OCI-LY7 (cell line): ENCODE results near the gene XKR7. TPM values are rescaled to one million over a fixed set of nuclear protein-coding genes. Genes with fewer than 3 reads are reported as not detected.

ENCODE experiments used
- BruUV-seq: library from RNA; stranded (reverse); fragments of 400-500 nt; replicated peaks from 2 replicates; lab custom pipeline; 2021; lab: Mats Ljungman, UMichigan
- CTCF ChIA-PET: fragments of 300-600 bp; sonication (Branson Sonifier 250); formaldehyde crosslinking; loops from one replicate; lab custom pipeline; 2022; ENCODE audit warnings: antibody characterized with exemption; ENCODE audit not compliant: unreplicated experiment; lab: Charles Lee
- POLR2A ChIA-PET: fragments of 300-600 bp; sonication (Branson Sonifier 250); formaldehyde crosslinking; loops from one replicate; lab custom pipeline; 2022; ENCODE audit warnings: antibody characterized with exemption; lab: Charles Lee
- DNase-seq: peaks from one replicate; pipeline ENCODE4 v3.0.0-alpha.2; 2015; ENCODE audit warnings: low spot score
- H2AFZ ChIP-seq: fragments of 200-600 bp; sonication (generic), shearing (Covaris generic); 2 replicates; pipeline ENCODE4 v1.6.1; 2014; ENCODE audit warnings: mild to moderate bottlenecking, antibody characterized with exemption, low read length, moderate library complexity
- H3K27ac ChIP-seq: fragments of 200-600 bp; sonication (generic); 2 replicates; pipeline ENCODE4 v1.5.1; 2014; ENCODE audit warnings: mixed run types, low read depth, mild to moderate bottlenecking, moderate library complexity, low read length, inconsistent platforms; ENCODE audit not compliant: poor library complexity, severe bottlenecking
- H3K36me3 ChIP-seq: fragments of 200-600 bp; sonication (generic); 2 replicates; pipeline ENCODE4 v1.6.1; 2014; ENCODE audit warnings: mild to moderate bottlenecking, antibody characterized with exemption, low read length, moderate library complexity, mixed read lengths; ENCODE audit not compliant: insufficient read depth
- H3K4me1 ChIP-seq: fragments of 200-600 bp; sonication (generic); 2 replicates; pipeline ENCODE4 v1.5.1; 2014; ENCODE audit warnings: mild to moderate bottlenecking, low read length; ENCODE audit not compliant: insufficient read depth, poor library complexity, severe bottlenecking
- H3K4me2 ChIP-seq: fragments of 200-600 bp; sonication (generic); 2 replicates; pipeline ENCODE4 v1.6.1; 2014; ENCODE audit warnings: mild to moderate bottlenecking, low read length
- H3K4me3 ChIP-seq: fragments of 200-600 bp; sonication (generic); 2 replicates; pipeline ENCODE4 v1.5.1; 2014; ENCODE audit warnings: mild to moderate bottlenecking, low read depth, low read length; ENCODE audit not compliant: poor library complexity, severe bottlenecking
- H3K79me2 ChIP-seq: fragments of 200-600 bp; sonication (generic); 2 replicates; pipeline ENCODE4 v1.6.1; 2016; ENCODE audit warnings: low read depth, mild to moderate bottlenecking, low read length, moderate library complexity, mixed read lengths; ENCODE audit not compliant: insufficient read depth
- H3K9me2 ChIP-seq: fragments of 200-600 bp; sonication (generic); 2 replicates; pipeline ENCODE4 v1.6.1; 2016; ENCODE audit warnings: mild to moderate bottlenecking, low read length, mixed read lengths; ENCODE audit not compliant: insufficient read depth
- H3K9me3 ChIP-seq: fragments of 200-600 bp; sonication (generic); 2 replicates; pipeline ENCODE4 v1.6.1; 2014; ENCODE audit warnings: mild to moderate bottlenecking, mixed run types, low read length, mixed read lengths
- H4K20me1 ChIP-seq: fragments of 200-600 bp; sonication (generic); 2 replicates; pipeline ENCODE4 v1.6.1; 2014; ENCODE audit warnings: mild to moderate bottlenecking, antibody characterized with exemption, low read length, moderate library complexity, mixed read lengths; ENCODE audit not compliant: insufficient read depth
- EZH2phosphoT487 ChIP-seq: fragments of 200-600 bp; sonication (generic); IDR thresholded peaks from 2 replicates; pipeline ENCODE4 v1.6.1; 2018; ENCODE audit warnings: low read depth, borderline replicate concordance, mild to moderate bottlenecking, mixed run types, antibody characterized with exemption, low read length, moderate library complexity, mixed read lengths
- intact Hi-C: fragments of 100-400 bp; cut with micrococcal nuclease; formaldehyde crosslinking; loops from one replicate; pipeline ENCODE4 v1.10.0; 2022; ENCODE audit not compliant: unreplicated experiment
- total RNA-seq, 2 experiments: library from RNA; depleted of rRNA in 1 of 2; stranded (reverse); fragments of >200 nt in 1 of 2; shearing (Covaris generic) in 1 of 2; gene quantifications; 2 replicates each; pipeline ENCODE4 v1.2.3, GENCODE V29; 2014 to 2022
- TF ChIP-seq, protein P1 (sequence below): fragments of 200-600 bp; sonication (generic); conservative IDR thresholded peaks from 2 replicates; pipeline ENCODE4 v1.5.1; 2014; ENCODE audit warnings: mild to moderate bottlenecking, antibody characterized with exemption, low read length, moderate library complexity, mixed read lengths

XKR7 gene
- total RNA-seq, 2 experiments from 2014 or later: not detected

DNA sequence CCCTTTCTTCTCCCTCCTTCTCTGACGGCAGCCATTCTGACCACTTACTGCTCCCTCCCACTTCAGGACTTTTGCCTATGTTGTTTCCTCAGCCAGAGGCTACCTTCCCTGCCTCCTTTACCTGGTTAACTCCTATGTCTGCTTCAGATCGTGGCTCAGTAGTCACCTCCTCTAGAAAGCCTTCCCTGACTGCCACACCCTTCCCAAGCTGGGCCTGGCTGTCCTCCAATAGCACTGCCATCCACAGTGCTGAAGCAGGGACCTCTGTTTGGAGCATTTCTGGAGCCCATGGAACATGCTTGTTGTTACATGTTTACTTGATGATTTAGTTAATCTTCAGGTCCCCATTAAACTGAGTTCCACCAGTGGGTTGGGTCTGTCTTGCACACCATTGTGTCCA is 13.8 kb downstream of the XKR7 start:
- H3K9me3 ChIP-seq: no peaks in the 10 kb centered on the region
- no peak overlapping the region for H2AFZ ChIP-seq
- H3K4me3 ChIP-seq: no peak overlapping the region
- CTCF ChIA-PET: no interaction called here
- H3K9me2 ChIP-seq: no peaks in the 10 kb centered on the region
- H3K36me3 ChIP-seq: no peaks in the 10 kb centered on the region
- no peaks in the 10 kb centered on the region for H3K79me2 ChIP-seq
- intact Hi-C loops: no loop called here
- POLR2A ChIA-PET: no interaction called here
- no peaks in the 10 kb centered on the region for H3K4me1 ChIP-seq
- no TSS peak for BruUV-seq
- TF ChIP-seq EZH2phosphoT487: no peak
- TF ChIP-seq, protein P1, sequence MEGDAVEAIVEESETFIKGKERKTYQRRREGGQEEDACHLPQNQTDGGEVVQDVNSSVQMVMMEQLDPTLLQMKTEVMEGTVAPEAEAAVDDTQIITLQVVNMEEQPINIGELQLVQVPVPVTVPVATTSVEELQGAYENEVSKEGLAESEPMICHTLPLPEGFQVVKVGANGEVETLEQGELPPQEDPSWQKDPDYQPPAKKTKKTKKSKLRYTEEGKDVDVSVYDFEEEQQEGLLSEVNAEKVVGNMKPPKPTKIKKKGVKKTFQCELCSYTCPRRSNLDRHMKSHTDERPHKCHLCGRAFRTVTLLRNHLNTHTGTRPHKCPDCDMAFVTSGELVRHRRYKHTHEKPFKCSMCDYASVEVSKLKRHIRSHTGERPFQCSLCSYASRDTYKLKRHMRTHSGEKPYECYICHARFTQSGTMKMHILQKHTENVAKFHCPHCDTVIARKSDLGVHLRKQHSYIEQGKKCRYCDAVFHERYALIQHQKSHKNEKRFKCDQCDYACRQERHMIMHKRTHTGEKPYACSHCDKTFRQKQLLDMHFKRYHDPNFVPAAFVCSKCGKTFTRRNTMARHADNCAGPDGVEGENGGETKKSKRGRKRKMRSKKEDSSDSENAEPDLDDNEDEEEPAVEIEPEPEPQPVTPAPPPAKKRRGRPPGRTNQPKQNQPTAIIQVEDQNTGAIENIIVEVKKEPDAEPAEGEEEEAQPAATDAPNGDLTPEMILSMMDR: no peak
- H3K4me2 ChIP-seq: no peak overlapping the region
- DNase-seq: no peak
- H3K27ac ChIP-seq: no peak overlapping the region
- H4K20me1 ChIP-seq: no peaks in the 10 kb centered on the region

DNA sequence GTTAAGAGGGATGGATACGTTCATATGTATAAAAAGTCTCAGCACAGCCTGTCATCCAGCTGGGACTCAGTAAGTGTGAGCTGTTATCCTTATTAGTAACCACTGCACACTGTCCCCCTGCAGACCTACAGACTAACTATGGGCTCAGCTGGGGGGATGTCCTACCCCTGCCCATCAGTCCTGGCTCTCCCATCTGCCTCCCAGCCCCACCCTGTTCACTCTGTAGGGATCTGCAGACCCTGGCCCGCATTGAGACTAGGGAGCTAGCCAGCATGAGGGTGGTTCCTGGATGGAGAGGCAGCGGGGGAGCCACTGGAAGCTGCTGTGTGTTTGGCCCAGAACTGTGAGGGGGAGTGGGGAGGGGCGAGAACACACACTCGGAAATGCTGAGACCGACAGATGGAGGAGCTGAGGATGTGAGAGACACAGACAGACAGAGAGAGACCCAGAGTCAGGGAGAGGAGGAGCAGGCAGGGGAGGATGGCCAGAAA is 17.1 kb downstream of the XKR7 start:
- no peak overlapping the region for H3K27ac ChIP-seq
- no peak overlapping the region for H2AFZ ChIP-seq
- ChIA-PET CTCF (no interaction called here), POLR2A (no interaction called here)
- H3K4me3 ChIP-seq: no peak overlapping the region
- H3K9me2 ChIP-seq: no peaks in the 10 kb centered on the region
- H3K9me3 ChIP-seq: no peaks in the 10 kb centered on the region
- DNase-seq: no peak
- no peaks in the 10 kb centered on the region for H3K4me1 ChIP-seq
- no peak overlapping the region for H3K4me2 ChIP-seq
- TF ChIP-seq, protein P1: no peak
- no peak for TF ChIP-seq EZH2phosphoT487
- no peaks in the 10 kb centered on the region for H4K20me1 ChIP-seq
- no TSS peak for BruUV-seq
- intact Hi-C loops: no loop called here
- H3K36me3 ChIP-seq: no peaks in the 10 kb centered on the region
- H3K79me2 ChIP-seq: no peaks in the 10 kb centered on the region

DNA sequence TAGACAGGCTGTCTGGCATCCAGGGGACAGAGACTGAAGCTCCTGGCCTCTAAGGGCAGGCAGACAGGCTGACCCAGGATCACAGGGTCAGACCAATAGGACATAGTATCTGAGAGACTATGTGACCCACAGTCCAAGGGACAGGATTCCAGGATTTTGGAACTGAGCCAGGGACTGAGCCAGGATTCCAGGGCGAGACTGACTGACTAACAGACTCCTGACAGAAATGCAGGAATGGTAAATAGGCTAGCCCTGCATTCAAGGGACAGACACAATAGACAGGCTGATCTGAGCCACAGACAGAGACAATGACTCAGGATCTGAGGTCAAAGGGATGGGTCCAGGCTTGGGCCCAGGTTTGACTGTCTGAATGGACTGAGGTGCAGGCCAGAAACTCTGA is 19.8 kb downstream of the XKR7 start:
- no peak overlapping the region for H2AFZ ChIP-seq
- H4K20me1 ChIP-seq: no peaks in the 10 kb centered on the region
- no peak for DNase-seq
- no peaks in the 10 kb centered on the region for H3K9me3 ChIP-seq
- ChIA-PET POLR2A (no interaction called here), CTCF (no interaction called here)
- H3K4me1 ChIP-seq: no peaks in the 10 kb centered on the region
- no peak overlapping the region for H3K27ac ChIP-seq
- no peaks in the 10 kb centered on the region for H3K36me3 ChIP-seq
- intact Hi-C loops: no loop called here
- H3K79me2 ChIP-seq: no peaks in the 10 kb centered on the region
- TF ChIP-seq, protein P1: no peak
- TF ChIP-seq EZH2phosphoT487: no peak
- H3K9me2 ChIP-seq: no peaks in the 10 kb centered on the region
- no TSS peak for BruUV-seq
- H3K4me2 ChIP-seq: no peak overlapping the region
- no peak overlapping the region for H3K4me3 ChIP-seq
